ENCODE measurements around the gene OLR1.

Gene OLR1

DNA sequence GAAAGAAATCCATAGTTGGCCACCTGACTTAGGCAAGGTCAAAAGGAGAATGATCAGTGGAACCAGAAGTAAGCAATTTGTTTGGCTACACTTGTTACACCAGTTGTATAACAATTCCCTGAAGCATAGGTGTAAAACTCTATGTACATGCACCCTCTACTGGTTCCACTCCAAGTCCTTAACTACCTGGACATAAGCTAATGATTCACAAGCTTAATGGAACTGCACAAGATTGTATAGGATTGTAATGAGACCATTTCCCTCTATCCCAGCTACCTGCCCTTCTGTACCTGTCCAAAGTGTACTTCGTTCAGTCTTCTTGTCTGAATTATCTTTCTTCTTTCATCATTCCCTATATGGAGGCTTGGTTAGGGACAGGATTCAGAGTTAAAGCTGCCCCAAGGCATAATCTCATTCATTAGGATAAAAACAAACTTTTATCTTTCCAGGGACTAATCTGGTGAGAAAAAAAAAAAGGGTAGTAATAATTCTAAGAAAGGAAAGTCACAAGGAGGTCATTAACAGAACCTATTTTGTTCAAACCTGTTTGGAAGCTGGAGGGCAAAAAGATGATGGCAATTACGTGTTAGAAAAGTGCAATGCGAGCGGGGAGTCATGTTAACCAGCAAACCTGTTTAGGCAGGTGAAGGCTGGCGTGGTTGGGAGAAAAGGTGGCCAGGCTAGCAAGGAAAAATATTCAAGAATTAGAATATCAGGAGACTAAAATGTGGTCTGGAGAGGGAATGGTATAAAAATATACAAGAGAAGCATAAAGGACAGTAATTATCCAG lies 4.1 kb upstream of the OLR1 start:
- DNase-seq (ENCODE audit: low spot score) = no peak

GRCh38 chr12:10174986-10175614 lies 3.2 kb upstream of the OLR1 start:
- DNase-seq (ENCODE audit: low spot score) = no peak
- TF ChIP-seq, protein P1, sequence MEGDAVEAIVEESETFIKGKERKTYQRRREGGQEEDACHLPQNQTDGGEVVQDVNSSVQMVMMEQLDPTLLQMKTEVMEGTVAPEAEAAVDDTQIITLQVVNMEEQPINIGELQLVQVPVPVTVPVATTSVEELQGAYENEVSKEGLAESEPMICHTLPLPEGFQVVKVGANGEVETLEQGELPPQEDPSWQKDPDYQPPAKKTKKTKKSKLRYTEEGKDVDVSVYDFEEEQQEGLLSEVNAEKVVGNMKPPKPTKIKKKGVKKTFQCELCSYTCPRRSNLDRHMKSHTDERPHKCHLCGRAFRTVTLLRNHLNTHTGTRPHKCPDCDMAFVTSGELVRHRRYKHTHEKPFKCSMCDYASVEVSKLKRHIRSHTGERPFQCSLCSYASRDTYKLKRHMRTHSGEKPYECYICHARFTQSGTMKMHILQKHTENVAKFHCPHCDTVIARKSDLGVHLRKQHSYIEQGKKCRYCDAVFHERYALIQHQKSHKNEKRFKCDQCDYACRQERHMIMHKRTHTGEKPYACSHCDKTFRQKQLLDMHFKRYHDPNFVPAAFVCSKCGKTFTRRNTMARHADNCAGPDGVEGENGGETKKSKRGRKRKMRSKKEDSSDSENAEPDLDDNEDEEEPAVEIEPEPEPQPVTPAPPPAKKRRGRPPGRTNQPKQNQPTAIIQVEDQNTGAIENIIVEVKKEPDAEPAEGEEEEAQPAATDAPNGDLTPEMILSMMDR (IDR thresholded peaks at IDR 0.05; ENCODE audit: extremely low read depth, missing control alignments) = no peak

More for the DNA sequence above, 4.1 kb upstream of the OLR1 start:
- TF ChIP-seq, protein P1 (IDR thresholded peaks at IDR 0.05; ENCODE audit: extremely low read depth, missing control alignments) = no peak

DNA sequence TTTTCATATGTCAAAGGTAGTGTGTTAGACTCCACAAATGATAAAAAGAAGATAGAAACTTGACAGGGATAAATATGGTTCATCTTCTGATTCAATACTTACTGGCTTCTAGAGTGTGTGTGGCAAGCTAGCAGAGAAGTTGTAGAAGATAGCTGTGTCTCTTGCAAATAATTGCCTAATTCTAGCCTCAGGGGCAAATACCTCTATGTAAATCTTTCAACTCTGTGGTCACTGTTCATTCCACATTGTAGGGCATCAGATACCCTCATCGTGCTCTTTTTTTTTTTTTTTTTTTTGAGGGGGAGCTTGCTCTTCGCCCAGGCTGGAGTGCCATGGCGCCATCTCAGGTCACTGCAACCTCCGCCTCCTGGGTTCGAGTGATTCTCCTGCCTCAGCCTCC lies 1.7 kb downstream of the OLR1 start:
- no peak for DNase-seq (ENCODE audit: low spot score)

DNA sequence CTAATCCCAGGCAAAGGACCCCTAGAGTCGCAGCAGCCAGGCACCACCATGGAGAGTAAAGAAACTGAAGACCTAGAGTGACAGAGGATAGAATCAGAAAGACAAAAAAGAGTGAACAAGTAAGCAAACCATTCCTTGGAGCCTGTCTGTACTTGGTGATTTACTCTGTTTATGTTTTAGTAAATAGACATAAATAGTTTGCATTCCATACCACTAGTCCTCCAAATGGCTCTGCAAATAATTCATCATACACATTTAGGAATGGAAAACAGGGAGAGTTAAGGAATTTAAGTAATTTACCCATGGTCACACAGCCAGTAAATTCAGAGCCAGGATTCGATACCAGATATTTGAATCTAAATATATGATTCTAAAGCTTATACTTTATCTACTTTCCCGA lies 2.8 kb downstream of the OLR1 start:
- DNase-seq (ENCODE audit: low spot score) = no peak
- TF ChIP-seq, protein P1 (IDR thresholded peaks at IDR 0.05; ENCODE audit: extremely low read depth, missing control alignments) = no peak

More for the DNA sequence above, 1.7 kb downstream of the OLR1 start:
- TF ChIP-seq, protein P1 (IDR thresholded peaks at IDR 0.05; ENCODE audit: extremely low read depth, missing control alignments) = no peak

DNA sequence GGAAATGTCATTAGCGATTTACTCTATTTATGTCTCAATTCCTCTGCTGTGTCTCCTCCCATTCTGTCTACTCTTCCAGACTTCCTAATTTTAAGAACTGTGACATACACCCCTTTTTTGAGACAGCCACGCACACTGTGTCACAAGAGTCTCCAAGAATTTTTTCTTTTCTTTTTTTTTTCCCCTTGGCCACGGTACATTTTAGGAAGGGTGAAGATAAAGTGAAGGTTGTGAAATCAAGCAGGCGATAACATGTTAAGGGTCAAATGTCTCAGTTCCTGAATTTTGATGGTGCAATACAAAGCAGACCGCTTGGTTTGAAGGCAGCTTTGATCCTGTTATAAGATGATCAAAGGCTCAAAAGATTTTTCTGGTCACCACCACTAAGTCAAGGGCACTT lies 4.3 kb downstream of the OLR1 start:
- no peak for DNase-seq (ENCODE audit: low spot score)
- TF ChIP-seq, protein P1 (IDR thresholded peaks at IDR 0.05; ENCODE audit: extremely low read depth, missing control alignments) = no peak

DNA sequence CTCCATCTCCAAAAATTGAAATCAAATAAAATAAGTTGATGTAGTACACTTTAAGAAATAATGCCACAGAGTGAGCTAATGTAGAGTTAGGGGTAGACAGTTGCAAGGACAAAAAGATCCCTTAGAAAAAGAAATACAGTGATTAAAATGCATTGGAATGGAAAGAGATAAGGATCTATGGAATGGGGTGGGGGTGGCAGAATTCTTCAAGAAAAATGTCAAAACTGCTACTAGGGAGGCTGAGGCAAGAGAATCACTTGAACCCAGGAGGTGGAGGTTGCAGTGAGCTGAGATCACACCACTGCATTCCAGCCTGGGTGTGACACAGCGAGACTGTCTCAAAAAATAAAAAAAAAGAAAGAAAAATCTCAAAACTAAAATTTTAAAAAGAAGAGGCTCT lies 6.5 kb downstream of the OLR1 start:
- DNase-seq (ENCODE audit: low spot score) = no peak
- TF ChIP-seq, protein P1 (IDR thresholded peaks at IDR 0.05; ENCODE audit: extremely low read depth, missing control alignments) = no peak

DNA sequence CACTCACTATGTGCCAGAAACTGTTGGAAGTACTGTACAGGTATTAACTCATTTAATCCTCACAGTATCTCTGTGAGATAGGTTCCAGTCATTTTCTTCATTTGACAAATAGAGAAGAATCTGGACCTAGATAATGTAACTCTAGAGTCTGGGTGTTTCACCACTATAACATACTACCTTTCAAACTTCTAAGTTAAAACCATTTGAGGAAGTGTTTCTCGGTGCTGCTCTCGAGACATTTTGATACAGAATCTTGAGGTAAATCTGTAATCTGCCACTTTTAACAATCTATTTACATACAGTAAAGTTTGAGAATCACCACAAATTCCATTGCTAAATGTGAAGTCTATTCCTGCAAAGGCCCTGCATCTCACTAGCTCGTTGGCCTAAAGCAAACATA lies 8.8 kb downstream of the OLR1 start:
- DNase-seq (ENCODE audit: low spot score) = no peak
- TF ChIP-seq, protein P1 (IDR thresholded peaks at IDR 0.05; ENCODE audit: extremely low read depth, missing control alignments) = no peak
